Peyer's patch (tissue), 4 donors: ENCODE measurements around the gene DPCD. TPM values are rescaled to one million over a fixed set of nuclear protein-coding genes. Genes with fewer than 3 reads are reported as not detected.

Experiments used
- DNase-seq, 3 donors: peaks; one replicate each; pipeline ENCODE4 v3.0.0-alpha.2; 2017 to 2019
- H3K27ac ChIP-seq, 4 donors: fragments of 200-600 bp; sonication (generic); one replicate each; pipeline ENCODE4 v1.5.1; 2016 to 2019
- H3K27me3 ChIP-seq, 2 donors: fragments of 200-600 bp; sonication (generic); one replicate each; pipeline ENCODE4 v1.5.1; 2019
- H3K36me3 ChIP-seq, 3 donors: fragments of 200-600 bp; sonication (generic); one replicate each; pipeline ENCODE4 v1.5.1; 2016 to 2019
- H3K4me1 ChIP-seq, 4 donors: fragments of 200-600 bp; sonication (generic); one replicate each; pipeline ENCODE4 v1.5.1; 2016 to 2019
- H3K4me3 ChIP-seq, 4 donors: fragments of 200-600 bp; sonication (generic); 1 replicate in 3 of 4; 2 replicates in 1 of 4; pipeline ENCODE4 v1.5.1; 2016 to 2019; ENCODE audit warnings: mild to moderate bottlenecking in 1 of 4
- H3K9me3 ChIP-seq, 4 donors: fragments of 200-600 bp; sonication (generic); one replicate each; pipeline ENCODE4 v1.5.1; 2016 to 2019; ENCODE audit warnings: mild to moderate bottlenecking in 1 of 4
- POLR2A ChIP-seq, 2 donors: fragments of 450-650 bp; IDR thresholded peaks; one replicate each; pipeline ENCODE4 v1.5.1; 2017; ENCODE audit warnings: antibody characterized with exemption in 2 of 2, mild to moderate bottlenecking in 2 of 2, moderate library complexity in 2 of 2
- total RNA-seq, 4 donors: library from RNA; depleted of rRNA; stranded (reverse); fragments of >200 nt; gene quantifications; one replicate each; pipeline ENCODE4 v1.1.0, GENCODE V29; 2016
- TF ChIP-seq, protein P1 (sequence below), 6 experiments: fragments of 450-650 bp in 4 of 6; fragments of 200-600 bp in 2 of 6; sonication (generic) in 1 of 6; IDR thresholded peaks; one replicate each; pipeline ENCODE4 v1.5.1; 2017 to 2019; ENCODE audit warnings: antibody characterized with exemption in 6 of 6, mild to moderate bottlenecking in 3 of 6, moderate library complexity in 1 of 6

DPCD gene
- total RNA-seq, 4 donors from 2014 or later, result 2.3 to 14.0 (median 8.5) TPM

DNA sequence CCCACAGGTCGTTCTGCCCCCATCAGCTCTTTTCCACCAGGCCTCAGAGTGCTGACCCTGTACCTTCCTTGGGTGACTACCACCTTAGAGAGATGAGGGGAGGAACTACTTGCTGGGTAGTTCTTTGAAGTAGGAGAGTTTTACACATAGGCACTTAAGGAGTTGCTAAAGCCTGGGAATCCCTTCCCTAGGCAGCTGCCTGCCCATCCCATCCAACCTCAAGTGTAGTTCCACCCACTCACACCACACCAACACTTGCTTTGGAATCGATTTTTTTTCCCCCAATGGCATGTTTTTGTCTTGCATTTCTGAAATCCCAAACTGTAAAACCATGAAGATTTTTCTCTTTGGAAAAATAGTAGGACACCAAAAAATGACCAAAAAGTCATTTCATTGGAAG is 59.1 kb downstream of the DPCD start:
- no peak for TF ChIP-seq POLR2A (IDR thresholded peaks at IDR 0.05)
- TF ChIP-seq, protein P1, sequence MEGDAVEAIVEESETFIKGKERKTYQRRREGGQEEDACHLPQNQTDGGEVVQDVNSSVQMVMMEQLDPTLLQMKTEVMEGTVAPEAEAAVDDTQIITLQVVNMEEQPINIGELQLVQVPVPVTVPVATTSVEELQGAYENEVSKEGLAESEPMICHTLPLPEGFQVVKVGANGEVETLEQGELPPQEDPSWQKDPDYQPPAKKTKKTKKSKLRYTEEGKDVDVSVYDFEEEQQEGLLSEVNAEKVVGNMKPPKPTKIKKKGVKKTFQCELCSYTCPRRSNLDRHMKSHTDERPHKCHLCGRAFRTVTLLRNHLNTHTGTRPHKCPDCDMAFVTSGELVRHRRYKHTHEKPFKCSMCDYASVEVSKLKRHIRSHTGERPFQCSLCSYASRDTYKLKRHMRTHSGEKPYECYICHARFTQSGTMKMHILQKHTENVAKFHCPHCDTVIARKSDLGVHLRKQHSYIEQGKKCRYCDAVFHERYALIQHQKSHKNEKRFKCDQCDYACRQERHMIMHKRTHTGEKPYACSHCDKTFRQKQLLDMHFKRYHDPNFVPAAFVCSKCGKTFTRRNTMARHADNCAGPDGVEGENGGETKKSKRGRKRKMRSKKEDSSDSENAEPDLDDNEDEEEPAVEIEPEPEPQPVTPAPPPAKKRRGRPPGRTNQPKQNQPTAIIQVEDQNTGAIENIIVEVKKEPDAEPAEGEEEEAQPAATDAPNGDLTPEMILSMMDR (IDR thresholded peaks at IDR 0.05), result no peak
- Histone ChIP-seq H3K27ac (no peak overlapping the region), H3K27me3 (no peaks in the 10 kb centered on the region), H3K4me3 (no peak overlapping the region), H3K36me3 (peaks cover 0 to 43% (median 0%) of the 10 kb centered on the region in 3 donors), H3K9me3 (no peaks in the 10 kb centered on the region), H3K4me1 (no peaks in the 10 kb centered on the region)
- DNase-seq, result no peak

DNA sequence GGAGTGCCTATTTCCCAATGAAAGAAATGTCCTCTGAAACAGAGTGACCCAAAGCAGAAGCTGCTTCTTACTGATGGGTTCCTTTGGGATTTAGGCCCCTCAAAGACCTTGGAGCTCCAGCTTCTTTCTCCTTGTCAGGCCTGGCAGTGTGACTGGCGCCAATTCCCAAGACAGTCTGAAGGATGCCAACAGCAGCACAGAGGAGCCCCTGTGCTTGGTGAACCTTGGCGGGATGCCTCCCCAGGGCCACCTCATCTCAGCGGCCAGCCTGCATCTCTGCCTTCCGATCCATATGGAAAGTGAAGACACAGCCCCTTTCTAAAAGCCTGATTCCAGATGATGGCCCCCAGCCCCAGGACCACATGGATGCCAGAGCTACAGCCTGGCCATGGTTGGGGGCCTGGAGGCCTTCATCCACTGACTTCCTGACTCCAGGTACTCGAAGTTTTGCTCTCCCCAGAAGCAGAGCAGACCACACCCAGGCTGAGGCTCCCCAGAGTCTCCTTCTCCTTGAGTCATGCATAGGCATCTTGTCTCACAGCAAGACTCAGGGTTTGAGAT is 61.5 kb downstream of the DPCD start:
- no peak overlapping the region for H3K4me3 ChIP-seq
- no peaks in the 10 kb centered on the region for H3K9me3 ChIP-seq
- no peaks in the 10 kb centered on the region for H3K27me3 ChIP-seq
- peaks cover 0 to 45% (median 0%) of the 10 kb centered on the region in 3 donors for H3K36me3 ChIP-seq
- TF ChIP-seq POLR2A (IDR thresholded peaks at IDR 0.05), result no peak
- TF ChIP-seq, protein P1 (IDR thresholded peaks at IDR 0.05), result no peak
- no peak for DNase-seq
- H3K27ac ChIP-seq, result no peak overlapping the region
- H3K4me1 ChIP-seq, result no peaks in the 10 kb centered on the region

DNA sequence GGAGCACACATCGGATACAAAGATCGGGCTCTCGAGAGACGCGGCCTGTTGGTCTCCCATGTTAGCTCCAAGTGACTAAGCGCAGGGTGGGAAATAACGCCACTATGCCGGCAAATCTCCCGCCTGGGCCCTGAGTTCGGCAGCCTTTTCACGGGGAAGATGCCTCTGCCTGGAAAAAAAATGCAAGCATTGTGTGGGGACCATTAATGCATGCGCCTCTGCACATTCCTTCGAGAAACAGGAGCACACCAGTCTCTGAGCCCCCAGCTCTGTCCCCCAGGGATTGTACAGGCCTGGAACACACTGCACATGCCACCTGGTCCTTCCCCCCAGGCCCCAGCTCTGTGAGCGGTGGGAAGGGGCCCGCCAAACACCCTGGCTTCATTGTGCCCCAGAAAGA is 62.7 kb downstream of the DPCD start:
- Histone ChIP-seq H3K36me3 (peaks cover 0 to 50% (median 0%) of the 10 kb centered on the region in 3 donors), H3K9me3 (no peaks in the 10 kb centered on the region), H3K4me1 (no peaks in the 10 kb centered on the region), H3K4me3 (no peak overlapping the region), H3K27me3 (no peaks in the 10 kb centered on the region), H3K27ac (no peak overlapping the region)
- DNase-seq, result no peak
- TF ChIP-seq, protein P1 (IDR thresholded peaks at IDR 0.05), result no peak
- TF ChIP-seq POLR2A (IDR thresholded peaks at IDR 0.05), result no peak

DNA sequence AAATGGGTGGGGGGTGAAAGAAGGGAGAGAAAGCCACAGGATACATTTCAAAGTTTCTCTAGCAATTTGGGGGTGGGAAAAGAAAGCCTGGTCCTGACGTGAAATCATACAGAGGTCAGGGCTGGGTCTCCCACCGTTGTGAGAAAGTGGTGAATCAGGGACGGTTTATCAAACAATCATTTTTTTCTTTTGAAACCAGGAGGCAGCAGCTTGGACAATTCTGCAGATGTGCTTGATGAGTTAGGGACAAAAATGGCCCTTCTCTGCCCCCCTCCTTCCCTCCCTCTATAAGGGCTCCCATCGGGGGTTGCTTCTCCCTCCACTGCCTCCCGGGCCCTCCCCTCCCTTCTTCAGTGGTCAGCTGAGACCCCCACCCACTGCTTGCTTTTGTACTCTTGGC is 63.2 kb downstream of the DPCD start:
- Histone ChIP-seq H3K27me3 (no peaks in the 10 kb centered on the region), H3K27ac (no peak overlapping the region), H3K4me1 (no peaks in the 10 kb centered on the region), H3K9me3 (no peaks in the 10 kb centered on the region), H3K36me3 (peaks cover 0 to 54% (median 0%) of the 10 kb centered on the region in 3 donors), H3K4me3 (no peak overlapping the region)
- DNase-seq, result no peak
- TF ChIP-seq, protein P1 (IDR thresholded peaks at IDR 0.05), result no peak
- no peak for TF ChIP-seq POLR2A (IDR thresholded peaks at IDR 0.05)

DNA sequence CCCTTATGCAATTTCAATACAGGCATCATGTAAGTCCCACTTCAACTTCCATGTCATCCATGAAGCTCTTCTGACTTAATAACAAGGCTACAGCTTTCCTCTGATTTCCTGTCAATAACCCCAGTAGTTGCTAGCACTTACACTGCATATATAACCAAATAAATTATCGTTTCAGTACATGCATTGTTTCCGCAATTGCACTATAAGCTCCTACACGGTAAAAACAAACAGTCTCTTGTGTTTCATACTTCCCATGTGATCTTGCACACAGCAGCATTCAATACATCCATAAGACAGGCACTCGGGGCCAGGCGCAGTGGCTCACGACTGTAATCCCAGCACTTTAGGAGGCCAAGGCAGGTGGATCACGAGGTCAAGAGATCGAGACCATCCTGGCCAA is 65.4 kb downstream of the DPCD start:
- no peaks in the 10 kb centered on the region for H3K4me1 ChIP-seq
- H3K27me3 ChIP-seq, result no peaks in the 10 kb centered on the region
- H3K9me3 ChIP-seq, result no peaks in the 10 kb centered on the region
- H3K36me3 ChIP-seq, result peaks cover 0 to 62% (median 0%) of the 10 kb centered on the region in 3 donors
- no peak for TF ChIP-seq POLR2A (IDR thresholded peaks at IDR 0.05)
- TF ChIP-seq, protein P1 (IDR thresholded peaks at IDR 0.05), result no peak
- H3K4me3 ChIP-seq, result no peak overlapping the region
- DNase-seq, result no peak
- H3K27ac ChIP-seq, result no peak overlapping the region

DNA sequence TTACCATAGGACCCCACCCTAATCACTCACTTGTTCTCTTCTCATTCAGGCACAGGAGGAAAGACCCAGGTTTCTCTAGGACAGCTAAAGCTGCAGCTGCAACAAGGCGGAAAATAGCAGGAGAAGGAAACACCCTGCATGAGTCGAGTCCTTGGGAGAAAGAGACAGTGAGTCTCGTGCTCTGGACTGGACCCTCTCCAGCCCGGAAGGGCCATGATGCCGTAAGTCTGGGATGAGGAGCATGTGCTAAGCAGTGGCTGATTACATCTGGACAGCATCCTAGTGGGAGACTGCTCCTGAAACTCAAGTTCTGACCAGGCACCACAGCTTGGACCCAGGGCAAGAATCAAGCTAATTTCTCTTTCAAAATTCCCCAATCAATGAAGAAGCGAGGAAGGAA is 67.4 kb downstream of the DPCD start:
- no peak for DNase-seq
- Histone ChIP-seq H3K4me1 (no peaks in the 10 kb centered on the region), H3K36me3 (peaks cover 0 to 65% (median 0%) of the 10 kb centered on the region in 3 donors)

More for the DNA sequence above, 67.4 kb downstream of the DPCD start:
- TF ChIP-seq POLR2A (IDR thresholded peaks at IDR 0.05), result no peak
- TF ChIP-seq, protein P1 (IDR thresholded peaks at IDR 0.05), result no peak
- H3K27ac ChIP-seq, result no peak overlapping the region
- no peaks in the 10 kb centered on the region for H3K9me3 ChIP-seq
- no peaks in the 10 kb centered on the region for H3K27me3 ChIP-seq
- H3K4me3 ChIP-seq, result no peak overlapping the region
